ENCODE results near the gene FKBP1B. TPM values are rescaled to one million over a fixed set of nuclear protein-coding genes. Genes with fewer than 3 reads are reported as not detected.
"Not testable (repeated sequence)": the region's sequence is repeated elsewhere in the genome, so short reads cannot be mapped to it uniquely, and the experiment has no call there.

The FKBP1B gene
- polyA plus RNA-seq, 1 of the 3 experiments (the other 2 are of a cell fraction), result 69.7 TPM

DNA sequence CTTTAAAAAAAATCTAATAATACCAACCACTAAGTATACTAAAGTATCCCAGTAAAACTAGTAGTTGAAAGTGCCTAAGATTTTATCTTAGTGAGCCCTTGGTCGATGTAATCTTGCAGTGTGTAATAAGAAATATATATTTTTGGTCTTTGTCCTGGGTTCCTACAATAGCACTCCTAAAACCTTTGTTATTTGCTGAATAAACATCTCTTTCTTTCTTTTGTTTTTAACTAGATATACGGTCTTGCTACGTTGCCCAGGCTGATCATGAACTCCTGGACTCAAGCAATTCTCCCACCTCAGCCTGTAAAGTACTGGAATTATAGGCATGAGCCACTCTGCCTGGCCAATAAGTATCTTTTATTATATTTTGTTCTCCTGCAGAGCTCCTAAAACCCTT is 37.5 kb downstream of the FKBP1B start:
- Histone ChIP-seq H3K9me3 (no peaks in the 10 kb centered on the region), H2AFZ (ENCODE audit: low read depth) (no peak overlapping the region), H3K4me1 (ENCODE audit: control insufficient read depth in 1 of 2, insufficient read depth in 2 of 2, low read depth in 1 of 2, low read length in 1 of 2) (peaks cover 0 to 21% of the 10 kb centered on the region in 2 experiments; a peak in 2 of 4 replicates), H3K9me2 (no peaks in the 10 kb centered on the region), H3F3A (replicated peaks; ENCODE audit: insufficient read depth) (peaks cover 29% of the 10 kb centered on the region), H3K36me3 (replicated peaks in 1 of 2; ENCODE audit: control insufficient read depth in 1 of 2, insufficient read depth in 2 of 2, low read length in 1 of 2) (peaks cover 10 to 15% of the 10 kb centered on the region in 2 experiments), H3K79me2 (ENCODE audit: insufficient read depth) (peaks cover 13% of the 10 kb centered on the region; the same call in 1 of the 2 replicates), H3K9ac (no peak overlapping the region), H4K20me1 (ENCODE audit: insufficient read depth) (no peaks in the 10 kb centered on the region), H3K4me2 (no peak overlapping the region), H3K4me3 (ENCODE audit: low read depth in 2 of 2, low read length in 1 of 2) (no peak overlapping the region), H3K27ac (ENCODE audit: low read depth in 2 of 2, low read length in 1 of 2) (no peak overlapping the region), H3K27me3 (ENCODE audit: insufficient read depth) (no peaks in the 10 kb centered on the region)
- POLR2A ChIA-PET, result no interaction called here
- 70% methylated on average over 3 of the region's 3 CpGs for WGBS (ENCODE audit: low lambda C conversion rate)
- CTCF ChIA-PET, result interaction anchor here (0.8 to 1.0 kb wide), 2 partner anchors 295 to 296 kb away, joined by 3 to 5 read pairs; no protein-coding TSS in a partner anchor
- DNase-seq, result no peak
- no peak for TF ChIP-seq TCF12 (IDR thresholded peaks at IDR 0.05)
- no peak for TF ChIP-seq TEAD4 (IDR thresholded peaks at IDR 0.05; ENCODE audit: borderline replicate concordance, insufficient read depth)

- TF ChIP-seq TCF12 (IDR thresholded peaks at IDR 0.05) (no peak), USF1 (IDR thresholded peaks at IDR 0.05; ENCODE audit: borderline replicate concordance, low read depth) (no peak), SIN3A (IDR thresholded peaks at IDR 0.05; ENCODE audit: borderline replicate concordance, low read depth, low read length) (no peak), ELF1 (IDR thresholded peaks at IDR 0.05) (no peak), EZH2phosphoT487 (IDR thresholded peaks at IDR 0.05; ENCODE audit: borderline replicate concordance, low read depth) (no peak), POLR2AphosphoS5 (IDR thresholded peaks at IDR 0.05; ENCODE audit: low read depth, low read length) (no peak), TEAD4 (IDR thresholded peaks at IDR 0.05; ENCODE audit: borderline replicate concordance, insufficient read depth) (no peak)
- TF ChIP-seq, protein P1, sequence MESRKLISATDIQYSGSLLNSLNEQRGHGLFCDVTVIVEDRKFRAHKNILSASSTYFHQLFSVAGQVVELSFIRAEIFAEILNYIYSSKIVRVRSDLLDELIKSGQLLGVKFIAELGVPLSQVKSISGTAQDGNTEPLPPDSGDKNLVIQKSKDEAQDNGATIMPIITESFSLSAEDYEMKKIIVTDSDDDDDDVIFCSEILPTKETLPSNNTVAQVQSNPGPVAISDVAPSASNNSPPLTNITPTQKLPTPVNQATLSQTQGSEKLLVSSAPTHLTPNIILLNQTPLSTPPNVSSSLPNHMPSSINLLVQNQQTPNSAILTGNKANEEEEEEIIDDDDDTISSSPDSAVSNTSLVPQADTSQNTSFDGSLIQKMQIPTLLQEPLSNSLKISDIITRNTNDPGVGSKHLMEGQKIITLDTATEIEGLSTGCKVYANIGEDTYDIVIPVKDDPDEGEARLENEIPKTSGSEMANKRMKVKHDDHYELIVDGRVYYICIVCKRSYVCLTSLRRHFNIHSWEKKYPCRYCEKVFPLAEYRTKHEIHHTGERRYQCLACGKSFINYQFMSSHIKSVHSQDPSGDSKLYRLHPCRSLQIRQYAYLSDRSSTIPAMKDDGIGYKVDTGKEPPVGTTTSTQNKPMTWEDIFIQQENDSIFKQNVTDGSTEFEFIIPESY (IDR thresholded peaks at IDR 0.05; ENCODE audit: borderline replicate concordance, low read depth), result no peak
- CTCF ChIA-PET, result interaction anchor here (1.2 kb wide), 1 partner anchor 162 kb away, joined by 4 read pairs; the partner anchor contains the start of gene ATAD2B
- H4K20me1 ChIP-seq (ENCODE audit: insufficient read depth), result no peaks in the 10 kb centered on the region
- H3K4me2 ChIP-seq, result no peak overlapping the region
- no peak overlapping the region for H3K9ac ChIP-seq
- H3K9me2 ChIP-seq, result no peaks in the 10 kb centered on the region
- H3K4me1 ChIP-seq (ENCODE audit: control insufficient read depth in 1 of 2, insufficient read depth in 2 of 2, low read depth in 1 of 2, low read length in 1 of 2), result peaks cover 0 to 8% of the 10 kb centered on the region in 2 experiments; a peak in 2 of 4 replicates
- H2AFZ ChIP-seq (ENCODE audit: low read depth), result no peak overlapping the region
- no peaks in the 10 kb centered on the region for H3K79me2 ChIP-seq (ENCODE audit: insufficient read depth)
- H3K9me3 ChIP-seq, result no peaks in the 10 kb centered on the region
- peaks cover 16% of the 10 kb centered on the region for H3F3A ChIP-seq (replicated peaks; ENCODE audit: insufficient read depth)
- 85% methylated on average over 2 of the region's 2 CpGs for WGBS (ENCODE audit: low lambda C conversion rate)
- no peak overlapping the region for H3K27ac ChIP-seq (ENCODE audit: low read depth in 2 of 2, low read length in 1 of 2)
- no peaks in the 10 kb centered on the region for H3K27me3 ChIP-seq (ENCODE audit: insufficient read depth)
- H3K36me3 ChIP-seq (replicated peaks in 1 of 2; ENCODE audit: control insufficient read depth in 1 of 2, insufficient read depth in 2 of 2, low read length in 1 of 2), result peaks cover 0 to 4% of the 10 kb centered on the region in 2 experiments
- POLR2A ChIA-PET, result no interaction called here
- H3K4me3 ChIP-seq (ENCODE audit: low read depth in 2 of 2, low read length in 1 of 2), result no peak overlapping the region
- no peak for DNase-seq
Observed at GRCh38 chr2:24088821-24089359, 39.3 kb downstream of the FKBP1B start.

GRCh38 chr2:24093270-24093669 is 43.7 kb downstream of the FKBP1B start:
- H3K4me3 ChIP-seq (ENCODE audit: low read depth in 2 of 2, low read length in 1 of 2); H3F3A ChIP-seq (replicated peaks; ENCODE audit: insufficient read depth); H3K27me3 ChIP-seq (ENCODE audit: insufficient read depth); H3K9me3 ChIP-seq; H3K79me2 ChIP-seq (ENCODE audit: insufficient read depth); POLR2A ChIA-PET; H4K20me1 ChIP-seq (ENCODE audit: insufficient read depth); H3K4me2 ChIP-seq; H3K27ac ChIP-seq (ENCODE audit: low read depth in 2 of 2, low read length in 1 of 2); H3K36me3 ChIP-seq (replicated peaks in 1 of 2; ENCODE audit: control insufficient read depth in 1 of 2, insufficient read depth in 2 of 2, low read length in 1 of 2); H3K9me2 ChIP-seq; H2AFZ ChIP-seq (ENCODE audit: low read depth); H3K4me1 ChIP-seq (ENCODE audit: control insufficient read depth in 1 of 2, insufficient read depth in 2 of 2, low read depth in 1 of 2, low read length in 1 of 2); DNase-seq; H3K9ac ChIP-seq: not testable (repeated sequence)
- CTCF ChIA-PET, result interaction anchor here (1.5 to 1.6 kb wide), 2 partner anchors 9 to 166 kb away, joined by 3 to 6 read pairs; partner anchors contain the start of genes ATAD2B and TP53I3
- WGBS (ENCODE audit: low lambda C conversion rate), result 94% methylated on average over 5 of the region's 5 CpGs

DNA sequence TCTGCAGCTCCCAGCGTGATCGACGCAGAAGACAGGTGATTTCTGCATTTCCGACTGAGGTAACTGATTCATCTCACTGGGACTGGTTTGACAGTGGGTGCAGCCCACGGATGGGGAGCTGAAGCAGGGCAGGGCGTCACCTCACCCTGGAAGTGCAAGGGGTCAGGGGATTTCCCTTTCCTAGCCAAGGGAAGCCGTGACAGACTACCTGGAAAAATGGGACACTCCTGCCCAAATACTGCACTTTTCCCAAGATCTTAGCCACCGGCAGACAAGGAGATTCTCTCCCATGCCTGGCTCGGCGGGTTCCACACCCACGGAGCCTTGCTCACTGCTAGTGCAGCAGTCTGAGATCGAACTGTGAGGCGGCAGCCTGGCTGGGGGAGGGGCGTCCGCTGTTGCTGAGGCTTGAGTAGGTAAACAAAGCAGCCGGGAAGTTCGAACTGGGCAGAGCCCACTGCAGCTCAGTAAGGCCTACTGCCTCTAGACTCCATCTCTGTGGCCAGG is 45.7 kb downstream of the FKBP1B start:
- H3K9me2 ChIP-seq; H4K20me1 ChIP-seq (ENCODE audit: insufficient read depth); DNase-seq; H3K79me2 ChIP-seq (ENCODE audit: insufficient read depth); POLR2A ChIA-PET; H3K9ac ChIP-seq; H3K4me3 ChIP-seq (ENCODE audit: low read depth in 2 of 2, low read length in 1 of 2); H2AFZ ChIP-seq (ENCODE audit: low read depth); H3K4me2 ChIP-seq; H3K4me1 ChIP-seq (ENCODE audit: control insufficient read depth in 1 of 2, insufficient read depth in 2 of 2, low read depth in 1 of 2, low read length in 1 of 2); H3K36me3 ChIP-seq (replicated peaks in 1 of 2; ENCODE audit: control insufficient read depth in 1 of 2, insufficient read depth in 2 of 2, low read length in 1 of 2); H3K27ac ChIP-seq (ENCODE audit: low read depth in 2 of 2, low read length in 1 of 2); H3K9me3 ChIP-seq; H3F3A ChIP-seq (replicated peaks; ENCODE audit: insufficient read depth); H3K27me3 ChIP-seq (ENCODE audit: insufficient read depth): not testable (repeated sequence)
- CTCF ChIA-PET, result interaction anchor here (0.6 to 1.1 kb wide), 2 partner anchors 27 to 547 kb away, joined by 3 to 4 read pairs; no protein-coding TSS in a partner anchor
- 82% methylated on average over 17 of the region's 17 CpGs for WGBS (ENCODE audit: low lambda C conversion rate)
